Measurements from ENCODE around the gene PSMA5. TPM values are rescaled to one million over a fixed set of nuclear protein-coding genes. Genes with fewer than 3 reads are reported as not detected.
A peak's percentile ranks its signal among the peaks of the same experiment; 100 is the strongest.

PSMA5 gene
- polyA plus RNA-seq, 2 of the 4 experiments (the other 2 are of a cell fraction) = 93.7 to 140 TPM

GRCh38 chr1:109400035-109400655 is 26.1 kb downstream of the PSMA5 start:
- FAIRE-seq = no peak
- Histone ChIP-seq H3K4me2 (no peak overlapping the region), H3K9me3 (no peaks in the 10 kb centered on the region), H3K4me3 (no peak overlapping the region), H3K27ac (no peak overlapping the region), H3K4me1 (peaks cover 21% of the 10 kb centered on the region)
- no peak for DNase-seq (ENCODE audit: low read depth in 1 of 2, low spot score in 1 of 2)
- no peak for TF ChIP-seq HDAC2 (IDR thresholded peaks at IDR 0.05)
- 77% methylated on average over 3 of the region's 3 CpGs for WGBS (ENCODE audit: missing lambda C conversion rate)
- no peak for ATAC-seq
- CTCF ChIA-PET = interaction anchor here (0.6 to 14.1 kb wide), 24 partner anchors 9 to 300 kb away, joined by 3 to 107 read pairs (median 5); partner anchors contain the start of gene PSRC1
- POLR2A ChIA-PET = no interaction called here

GRCh38 chr1:109399326-109399957 is 26.8 kb downstream of the PSMA5 start:
- 20% methylated on average over 2 of the region's 2 CpGs for WGBS (ENCODE audit: missing lambda C conversion rate)
- peak in 1 of 2 experiments; percentile 31; a peak in 3 of 6 replicates for ATAC-seq
- ChIA-PET POLR2A (interaction anchor here (1.8 kb wide), 1 partner anchor 116 kb away, joined by 8 read pairs; the partner anchor contains the start of gene PSRC1), CTCF (interaction anchor here (0.5 to 14.1 kb wide), 38 partner anchors 10 to 300 kb away, joined by 3 to 107 read pairs (median 4); partner anchors contain the start of gene PSRC1)
- FAIRE-seq = no peak
- Histone ChIP-seq H3K4me2 (peak overlapping the region; percentile 92; the same call in 2 of the 3 replicates), H3K9me3 (no peaks in the 10 kb centered on the region), H3K4me1 (peaks cover 21% of the 10 kb centered on the region), H3K27ac (no peak overlapping the region), H3K4me3 (no peak overlapping the region)
- DNase-seq (ENCODE audit: low read depth in 1 of 2, low spot score in 1 of 2) = peak; percentile 16 to 51
- TF ChIP-seq ZSCAN20 (CRISPR knock-in tag; IDR thresholded peaks at IDR 0.05) (no peak), HEYL (CRISPR knock-in tag; IDR thresholded peaks at IDR 0.05) (no peak), CHD2 (IDR thresholded peaks at IDR 0.05; ENCODE audit: low read length, partially characterized antibody) (no peak), ZFP36 (IDR thresholded peaks at IDR 0.05; ENCODE audit: borderline replicate concordance, partially characterized antibody) (no peak), ATOH8 (CRISPR knock-in tag; IDR thresholded peaks at IDR 0.05; ENCODE audit: low read depth) (no peak), PBX3 (IDR thresholded peaks at IDR 0.05) (no peak), RARB (CRISPR knock-in tag; IDR thresholded peaks at IDR 0.05) (no peak), RNF2 (IDR thresholded peaks at IDR 0.05; ENCODE audit: borderline replicate concordance, low read depth) (no peak), E2F6 (IDR thresholded peaks at IDR 0.05; ENCODE audit: borderline replicate concordance, low read depth) (no peak), CHD4 (IDR thresholded peaks at IDR 0.05; ENCODE audit: borderline replicate concordance) (no peak), EHMT2 (IDR thresholded peaks at IDR 0.05; ENCODE audit: low read depth) (no peak), CBX8 (IDR thresholded peaks at IDR 0.05) (no peak), RFX5 (IDR thresholded peaks at IDR 0.05) (no peak), EP300 (IDR thresholded peaks at IDR 0.05) (no peak), RAD21 (conservative IDR thresholded peaks at IDR 0.05 in 1 of 2, IDR thresholded peaks at IDR 0.05 in 1 of 2) (peak; percentile 73 to 79), HOXB5 (CRISPR knock-in tag; IDR thresholded peaks at IDR 0.05) (peak; percentile 93), FOXS1 (CRISPR knock-in tag; IDR thresholded peaks at IDR 0.05) (no peak), SMC3 (IDR thresholded peaks at IDR 0.05) (peak; percentile 76), CTCF (IDR thresholded peaks at IDR 0.05) (peak; percentile 74), BCL3 (IDR thresholded peaks at IDR 0.05) (no peak), HMGXB4 (CRISPR knock-in tag; IDR thresholded peaks at IDR 0.05; ENCODE audit: borderline replicate concordance) (no peak), SREBF2 (IDR thresholded peaks at IDR 0.05) (no peak), HES2 (IDR thresholded peaks at IDR 0.05) (no peak), NPAS2 (CRISPR knock-in tag; IDR thresholded peaks at IDR 0.05; ENCODE audit: borderline replicate concordance) (no peak), FOSL2 (IDR thresholded peaks at IDR 0.05) (no peak), FOSL2 (CRISPR knock-in tag; IDR thresholded peaks at IDR 0.05) (no peak), ZC3H11A (IDR thresholded peaks at IDR 0.05) (no peak)
